Prostate gland (tissue), 2 donors: ENCODE results near the gene ATRN. TPM values are rescaled to one million over a fixed set of nuclear protein-coding genes. Genes with fewer than 3 reads are reported as not detected.

Experiments
- DNase-seq: peaks from one replicate; pipeline ENCODE4 v3.0.0-alpha.2; 2019; ENCODE audit warnings: low spot score
- H3K27ac ChIP-seq, 2 donors: fragments of 200-600 bp; sonication (generic); 2 replicates each; pipeline ENCODE4 v1.5.1; 2017 to 2019
- H3K27me3 ChIP-seq: fragments of 200-600 bp; sonication (generic); replicated peaks from 2 replicates; pipeline ENCODE4 v1.5.1; 2019; ENCODE audit not compliant: insufficient read depth
- H3K36me3 ChIP-seq, 2 donors: fragments of 200-600 bp; sonication (generic); 1 replicate in 1 of 2; 2 replicates in 1 of 2; pipeline versions ENCODE4 v1.5.1 to v1.8.1; 2017 to 2019
- H3K4me1 ChIP-seq: fragments of 200-600 bp; sonication (generic); replicated peaks from 2 replicates; pipeline ENCODE4 v1.5.1; 2019
- H3K4me3 ChIP-seq, 2 donors: fragments of 200-600 bp; sonication (generic); 2 replicates each; pipeline ENCODE4 v1.5.1; 2017 to 2019
- H3K9me3 ChIP-seq: fragments of 200-600 bp; sonication (generic); 2 replicates; pipeline ENCODE4 v1.5.1; 2017
- CTCF ChIP-seq, 4 experiments: fragments of 200-600 bp in 2 of 4; fragments of 450-650 bp in 2 of 4; sonication (generic) in 2 of 4; IDR thresholded peaks; 1 replicate in 3 of 4; 2 replicates in 1 of 4; pipeline ENCODE4 v1.5.1; 2016 to 2019; ENCODE audit warnings: antibody characterized with exemption in 4 of 4, mild to moderate bottlenecking in 2 of 4, moderate library complexity in 2 of 4
- POLR2A ChIP-seq: fragments of 450-650 bp; IDR thresholded peaks from one replicate; pipeline ENCODE4 v1.6.1; 2016; ENCODE audit warnings: antibody characterized with exemption, mild to moderate bottlenecking
- POLR2AphosphoS5 ChIP-seq: sonication (generic); formaldehyde crosslinking; IDR thresholded peaks from one replicate; pipeline ENCODE4 v1.6.1; 2017; ENCODE audit warnings: antibody characterized with exemption
- WGBS: methylation state at CpG from one replicate; pipeline ENCODE4 v1.1.5; 2018; 5-methylcytosine and 5-hydroxymethylcytosine counted together
- intact Hi-C: fragments of 100-400 bp; cut with DNase I; formaldehyde crosslinking; loops from one replicate; pipeline ENCODE4 v1.14.2; 2022
- total RNA-seq, 2 donors: library from RNA; depleted of rRNA; stranded (reverse); fragments of >200 nt; gene quantifications; one replicate each; pipeline ENCODE4 v1.1.0, GENCODE V29; 2016

ATRN gene
- total RNA-seq, 2 donors from 2014 or later, result 34.6 to 38.1 TPM

GRCh38 chr20:3686421-3686820 lies 215.6 kb downstream of the ATRN start:
- no peak for DNase-seq
- Histone ChIP-seq H3K27ac (peak overlapping the region in 1 of 2 donors; percentile 34), H3K9me3 (no peaks in the 10 kb centered on the region), H3K4me3 (no peak overlapping the region), H3K36me3 (no peaks in the 10 kb centered on the region), H3K27me3 (no peaks in the 10 kb centered on the region), H3K4me1 (peaks cover 5% of the 10 kb centered on the region)
- WGBS, result 37% methylated on average over 7 of the region's 7 CpGs
- TF ChIP-seq POLR2AphosphoS5 (no peak), POLR2A (no peak), CTCF (IDR thresholded peaks at IDR 0.05) (no peak)
- intact Hi-C loops, result no loop called here

- TF ChIP-seq POLR2AphosphoS5, result peak; percentile 93
- no peak for TF ChIP-seq CTCF (IDR thresholded peaks at IDR 0.05)
- intact Hi-C loops, result no loop called here
- Histone ChIP-seq H3K4me3 (no peak overlapping the region), H3K27me3 (no peaks in the 10 kb centered on the region), H3K27ac (peak overlapping the region; percentile 27 to 34), H3K9me3 (no peaks in the 10 kb centered on the region), H3K4me1 (peaks cover 5% of the 10 kb centered on the region), H3K36me3 (no peaks in the 10 kb centered on the region)
- DNase-seq, result peak; percentile 80
- 12% methylated on average over 9 of the region's 9 CpGs for WGBS
These were observed 216.1 kb downstream of the ATRN start for GRCh38 chr20:3686867-3687321.

GRCh38 chr20:3687655-3688054 lies 216.8 kb downstream of the ATRN start:
- Histone ChIP-seq H3K27me3 (no peaks in the 10 kb centered on the region), H3K36me3 (no peaks in the 10 kb centered on the region), H3K9me3 (no peaks in the 10 kb centered on the region), H3K4me1 (peaks cover 5% of the 10 kb centered on the region), H3K27ac (peak overlapping the region in 1 of 2 donors; percentile 34), H3K4me3 (no peak overlapping the region)
- TF ChIP-seq POLR2AphosphoS5, result no peak
- TF ChIP-seq POLR2A, result no peak
- TF ChIP-seq CTCF (IDR thresholded peaks at IDR 0.05), result no peak
- 75% methylated on average over 2 of the region's 2 CpGs for WGBS
- DNase-seq, result no peak
- intact Hi-C loops, result no loop called here

- Histone ChIP-seq H3K9me3 (no peaks in the 10 kb centered on the region), H3K4me3 (no peak overlapping the region), H3K4me1 (peaks cover 5% of the 10 kb centered on the region), H3K27ac (no peak overlapping the region), H3K27me3 (no peaks in the 10 kb centered on the region), H3K36me3 (no peaks in the 10 kb centered on the region)
- TF ChIP-seq CTCF (IDR thresholded peaks at IDR 0.05) (no peak), POLR2AphosphoS5 (no peak), POLR2A (no peak)
- no peak for DNase-seq
- intact Hi-C loops, result no loop called here
- 89% methylated on average over 11 of the region's 11 CpGs for WGBS
These were observed 219.2 kb downstream of the ATRN start for GRCh38 chr20:3689978-3690377.

GRCh38 chr20:3690413-3690812 lies 219.6 kb downstream of the ATRN start:
- no peak for TF ChIP-seq CTCF (IDR thresholded peaks at IDR 0.05)
- DNase-seq, result no peak
- 100% methylated on average over 3 of the region's 3 CpGs for WGBS
- no peak overlapping the region for H3K27ac ChIP-seq
- intact Hi-C loops, result no loop called here
- no peaks in the 10 kb centered on the region for H3K27me3 ChIP-seq
- peaks cover 5% of the 10 kb centered on the region for H3K4me1 ChIP-seq
- no peak overlapping the region for H3K4me3 ChIP-seq
- no peaks in the 10 kb centered on the region for H3K9me3 ChIP-seq
- H3K36me3 ChIP-seq, result no peaks in the 10 kb centered on the region
